Endothelial cell of hepatic sinusoid (primary cell): ENCODE data around the gene ERBB4.

ENCODE experiments used
- in situ Hi-C: cut with HindIII; loops from 2 replicates; pipeline ENCODE4 v1.10.0; 2017; ENCODE audit warnings: low sequenced_read_pairs

Gene ERBB4

GRCh38 chr2:212364112-212364985 lies 174.3 kb downstream of the ERBB4 start:
- in situ Hi-C loops = no loop called here

GRCh38 chr2:212361174-212361756 lies 177.3 kb downstream of the ERBB4 start:
- in situ Hi-C loops = no loop called here

- in situ Hi-C loops = no loop called here
Measured at GRCh38 chr2:212360068-212360460, 178.5 kb downstream of the ERBB4 start.

GRCh38 chr2:212359425-212360067 lies 179.1 kb downstream of the ERBB4 start:
- in situ Hi-C loops = no loop called here

- in situ Hi-C loops = no loop called here
Measured at GRCh38 chr2:212357606-212358005, 181.0 kb downstream of the ERBB4 start.

GRCh38 chr2:212354382-212354781 lies 184.2 kb downstream of the ERBB4 start:
- in situ Hi-C loops = no loop called here

GRCh38 chr2:212348501-212348900 lies 190.1 kb downstream of the ERBB4 start:
- in situ Hi-C loops = no loop called here

- in situ Hi-C loops = no loop called here
Measured at GRCh38 chr2:212346865-212347264, 191.7 kb downstream of the ERBB4 start.

- in situ Hi-C loops = no loop called here
Measured at GRCh38 chr2:212345966-212346365, 192.6 kb downstream of the ERBB4 start.

GRCh38 chr2:212344131-212344530 lies 194.5 kb downstream of the ERBB4 start:
- in situ Hi-C loops = no loop called here

GRCh38 chr2:212343167-212343566 lies 195.4 kb downstream of the ERBB4 start:
- in situ Hi-C loops = no loop called here

GRCh38 chr2:212337486-212338343 lies 200.9 kb downstream of the ERBB4 start:
- in situ Hi-C loops = no loop called here

- in situ Hi-C loops = no loop called here
Measured at GRCh38 chr2:212337036-212337435, 201.6 kb downstream of the ERBB4 start.

- in situ Hi-C loops = no loop called here
Measured at GRCh38 chr2:212330263-212330662, 208.3 kb downstream of the ERBB4 start.

- in situ Hi-C loops = no loop called here
Measured at GRCh38 chr2:212328712-212329496, 209.7 kb downstream of the ERBB4 start.

GRCh38 chr2:212328136-212328535 lies 210.5 kb downstream of the ERBB4 start:
- in situ Hi-C loops = no loop called here

GRCh38 chr2:212327171-212327809 lies 211.3 kb downstream of the ERBB4 start:
- in situ Hi-C loops = no loop called here

GRCh38 chr2:212318636-212319035 lies 220.0 kb downstream of the ERBB4 start:
- in situ Hi-C loops = no loop called here

- in situ Hi-C loops = no loop called here
Measured at GRCh38 chr2:212314680-212315079, 223.9 kb downstream of the ERBB4 start.
